ENCODE measurements around the gene MYMX.

DNA sequence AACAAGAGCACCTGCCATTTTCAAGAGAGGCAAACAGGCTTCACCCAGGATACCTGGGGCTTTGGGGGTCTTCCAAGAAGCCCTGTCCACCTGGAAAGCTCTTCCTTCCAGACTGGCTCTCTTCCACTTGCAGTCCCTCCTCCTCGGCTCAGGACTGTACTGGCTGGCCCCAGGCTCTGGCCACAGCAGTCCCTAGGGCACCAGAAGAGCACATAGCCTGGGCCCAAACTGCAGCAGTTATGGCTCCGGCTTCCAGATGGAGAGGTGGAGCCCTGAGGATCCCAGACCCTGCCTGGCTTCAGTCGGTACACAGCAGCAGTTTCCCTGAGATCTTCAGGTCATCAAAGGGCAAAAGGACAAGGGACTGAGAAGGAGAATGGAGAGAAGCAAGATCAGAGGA, 42.2 kb downstream of the MYMX start:
- TF ChIP-seq POLR2AphosphoS5 (IDR thresholded peaks at IDR 0.05), result no peak
- TF ChIP-seq, protein P1, sequence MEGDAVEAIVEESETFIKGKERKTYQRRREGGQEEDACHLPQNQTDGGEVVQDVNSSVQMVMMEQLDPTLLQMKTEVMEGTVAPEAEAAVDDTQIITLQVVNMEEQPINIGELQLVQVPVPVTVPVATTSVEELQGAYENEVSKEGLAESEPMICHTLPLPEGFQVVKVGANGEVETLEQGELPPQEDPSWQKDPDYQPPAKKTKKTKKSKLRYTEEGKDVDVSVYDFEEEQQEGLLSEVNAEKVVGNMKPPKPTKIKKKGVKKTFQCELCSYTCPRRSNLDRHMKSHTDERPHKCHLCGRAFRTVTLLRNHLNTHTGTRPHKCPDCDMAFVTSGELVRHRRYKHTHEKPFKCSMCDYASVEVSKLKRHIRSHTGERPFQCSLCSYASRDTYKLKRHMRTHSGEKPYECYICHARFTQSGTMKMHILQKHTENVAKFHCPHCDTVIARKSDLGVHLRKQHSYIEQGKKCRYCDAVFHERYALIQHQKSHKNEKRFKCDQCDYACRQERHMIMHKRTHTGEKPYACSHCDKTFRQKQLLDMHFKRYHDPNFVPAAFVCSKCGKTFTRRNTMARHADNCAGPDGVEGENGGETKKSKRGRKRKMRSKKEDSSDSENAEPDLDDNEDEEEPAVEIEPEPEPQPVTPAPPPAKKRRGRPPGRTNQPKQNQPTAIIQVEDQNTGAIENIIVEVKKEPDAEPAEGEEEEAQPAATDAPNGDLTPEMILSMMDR (IDR thresholded peaks at IDR 0.05), result no peak
